ENCODE results near the gene CUX1. TPM values are rescaled to one million over a fixed set of nuclear protein-coding genes. Genes with fewer than 3 reads are reported as not detected.

Gene CUX1
- polyA plus RNA-seq, 1 donor: 101 TPM

GRCh38 chr7:101957744-101958525 is 140.5 kb downstream of the CUX1 start:
- DNase-seq: no peak

GRCh38 chr7:101959342-101959741 is 141.9 kb downstream of the CUX1 start:
- no peak for DNase-seq

GRCh38 chr7:101959829-101960228 is 142.4 kb downstream of the CUX1 start:
- no peak for DNase-seq

- DNase-seq: no peak
These were observed 142.9 kb downstream of the CUX1 start for GRCh38 chr7:101960323-101960722.

GRCh38 chr7:101960985-101961708 is 143.7 kb downstream of the CUX1 start:
- DNase-seq: no peak

GRCh38 chr7:101961811-101962210 is 144.4 kb downstream of the CUX1 start:
- no peak for DNase-seq

- no peak for DNase-seq
These were observed 146.3 kb downstream of the CUX1 start for GRCh38 chr7:101963693-101964092.

- no peak for DNase-seq
These were observed 147.4 kb downstream of the CUX1 start for GRCh38 chr7:101964680-101965452.

GRCh38 chr7:101968720-101969466 is 151.5 kb downstream of the CUX1 start:
- no peak for DNase-seq

GRCh38 chr7:101969997-101970585 is 152.7 kb downstream of the CUX1 start:
- DNase-seq: no peak

- DNase-seq: no peak
These were observed 153.4 kb downstream of the CUX1 start for GRCh38 chr7:101970801-101971200.

GRCh38 chr7:101971457-101971856 is 154.0 kb downstream of the CUX1 start:
- no peak for DNase-seq

- DNase-seq: no peak
These were observed 155.2 kb downstream of the CUX1 start for GRCh38 chr7:101972627-101973026.

- no peak for DNase-seq
These were observed 155.7 kb downstream of the CUX1 start for GRCh38 chr7:101973130-101973529.

- no peak for DNase-seq
These were observed 157.0 kb downstream of the CUX1 start for GRCh38 chr7:101974393-101974792.

- no peak for DNase-seq
These were observed 157.6 kb downstream of the CUX1 start for GRCh38 chr7:101975046-101975445.

GRCh38 chr7:101976411-101976810 is 159.0 kb downstream of the CUX1 start:
- no peak for DNase-seq

GRCh38 chr7:101977249-101977648 is 159.8 kb downstream of the CUX1 start:
- no peak for DNase-seq

- no peak for DNase-seq
These were observed 161.3 kb downstream of the CUX1 start for GRCh38 chr7:101978683-101979082.

GRCh38 chr7:101983147-101983811 is 165.9 kb downstream of the CUX1 start:
- no peak for DNase-seq

Data from left kidney (tissue), 2 donors.